ENCODE results near the gene IDH2. TPM values are rescaled to one million over a fixed set of nuclear protein-coding genes. Genes with fewer than 3 reads are reported as not detected.

Gene IDH2
- total and polyA plus RNA-seq, 2 of the 4 experiments (the other 2 are of a cell fraction), result 84.9 to 118 TPM

- Histone ChIP-seq H3K4me1 (ENCODE audit: control insufficient read depth, insufficient read depth, low read length) (peaks cover 33% of the 10 kb centered on the region), H3K23ac (ENCODE audit: low read depth, low read length) (peak overlapping the region; percentile 63), H3K4me3 (ENCODE audit: insufficient read depth, low read depth, low read length) (no peak overlapping the region), H3K14ac (replicated peaks; ENCODE audit: low read depth, low read length) (peak overlapping the region; percentile 72), H2BK20ac (ENCODE audit: low read depth, low read length) (peak overlapping the region; percentile 16), H3K4me2 (ENCODE audit: low read depth, low read length) (no peak overlapping the region), H3K18ac (ENCODE audit: low read depth, low read length) (peak overlapping the region; percentile 18; the same call in 1 of the 2 replicates), H3K9me3 (ENCODE audit: control insufficient read depth, insufficient read depth, low read length) (no peaks in the 10 kb centered on the region), H3K4ac (ENCODE audit: low read depth, low read length) (peak overlapping the region; percentile 89), H3K56ac (ENCODE audit: extremely low read depth, insufficient read depth, low read length) (no peak overlapping the region), H4K8ac (ENCODE audit: low read depth in 2 of 2, low read length in 2 of 2) (peak overlapping the region in 1 of 2 experiments; percentile 61; a peak in 3 of 4 replicates), H3K79me1 (ENCODE audit: low read depth in 1 of 2, low read length in 2 of 2) (peaks cover 42 to 85% of the 10 kb centered on the region in 2 experiments), H3K36me3 (ENCODE audit: control insufficient read depth, insufficient read depth, low read length) (no peaks in the 10 kb centered on the region), H4K5ac (ENCODE audit: low read depth, low read length) (peak overlapping the region; percentile 44), H2BK5ac (ENCODE audit: low read depth, low read length, poor library complexity, severe bottlenecking) (peak overlapping the region; percentile 73), H2AK5ac (ENCODE audit: low read depth, low read length) (peak overlapping the region; percentile 86), H4K91ac (ENCODE audit: insufficient read depth, low read depth, low read length) (peak overlapping the region; percentile 81), H3K9me1 (ENCODE audit: insufficient read depth, low read length) (peaks cover 44% of the 10 kb centered on the region), H2BK120ac (ENCODE audit: low read depth, low read length) (peak overlapping the region; percentile 51), H3K9ac (ENCODE audit: low read depth, low read length) (no peak overlapping the region), H4K20me1 (ENCODE audit: insufficient read depth, low read length) (peaks cover 7% of the 10 kb centered on the region), H3K27ac (ENCODE audit: insufficient read depth, low read length) (no peak overlapping the region), H2BK15ac (ENCODE audit: low read depth, low read length) (peak overlapping the region; percentile 70; the same call in 2 of the 3 replicates), H3K27me3 (ENCODE audit: control insufficient read depth, insufficient read depth, low read length) (no peaks in the 10 kb centered on the region), H2AK9ac (replicated peaks; ENCODE audit: low read depth, low read length, poor library complexity) (peak overlapping the region; percentile 92), H2AFZ (replicated peaks; ENCODE audit: low read length, poor library complexity) (peak overlapping the region; percentile 79)
- POLR2A ChIA-PET (ENCODE audit: unreplicated experiment), result no interaction called here
- 91% methylated on average over 7 of the region's 19 CpGs; no CpG with 5 or more reads in 1 of the 2 experiments for whole genome bisulfite sequencing, 2 experiments (ENCODE audit: extremely low coverage in 2 of 2, insufficient read length in 1 of 2)
- TF ChIP-seq MXI1 (IDR thresholded peaks at IDR 0.05; ENCODE audit: borderline replicate concordance, low read depth, low read length) (no peak), CEBPB (IDR thresholded peaks at IDR 0.05; ENCODE audit: low read depth, low read length) (no peak), RFX5 (IDR thresholded peaks at IDR 0.05; ENCODE audit: low read depth, low read length) (no peak), FOS (IDR thresholded peaks at IDR 0.05; ENCODE audit: low read depth, low read length) (no peak), BHLHE40 (IDR thresholded peaks at IDR 0.05; ENCODE audit: low read depth, low read length) (no peak), POLR2A (IDR thresholded peaks at IDR 0.05; ENCODE audit: low read depth, low read length) (no peak), CHD1 (IDR thresholded peaks at IDR 0.05; ENCODE audit: low read depth, low read length) (no peak), ELK1 (IDR thresholded peaks at IDR 0.05; ENCODE audit: borderline replicate concordance, low read depth, low read length) (no peak), RAD21 (IDR thresholded peaks at IDR 0.05; ENCODE audit: low read length) (no peak)
- ATAC-seq (ENCODE audit: low read depth) (no peak), DNase-seq (peak; percentile 62)
- CTCF ChIA-PET, result interaction anchor here (1.3 kb wide), 1 partner anchor 10 kb away, joined by 4 read pairs; no protein-coding TSS in a partner anchor
- BruUV-seq (replicated peaks), result no TSS peak
- intact Hi-C loops (cut with micrococcal nuclease), result no loop called here
- dilution Hi-C loops (cut with HindIII; ENCODE audit: low sequenced_read_pairs, unreplicated experiment), result no loop called here
- in situ Hi-C loops (cut with MboI; ENCODE audit: low sequenced_read_pairs), result no loop called here
Observed at GRCh38 chr15:90035095-90035839, 67.0 kb downstream of the IDH2 start.
